ENCODE data around the gene OLFML1.

- TF ChIP-seq CTCF (conservative IDR thresholded peaks at IDR 0.05) (no peak), ZFX (IDR thresholded peaks at IDR 0.05) (no peak)
These were observed 39.3 kb downstream of the OLFML1 start for GRCh38 chr11:7524462-7525235.

All from C4-2B (cell line).